Endothelial cell of umbilical vein (primary cell): Measurements from ENCODE around the gene BET1L. TPM values are rescaled to one million over a fixed set of nuclear protein-coding genes. Genes with fewer than 3 reads are reported as not detected.

Source experiments
- BruUV-seq: library from RNA; stranded (reverse); fragments of 400-500 nt; replicated peaks from 2 replicates; lab custom pipeline; 2021; lab: Mats Ljungman, UMichigan
- CTCF ChIA-PET: fragments of 300-600, 350-600 bp; sonication (Branson Sonifier 250); formaldehyde crosslinking; loops from one replicate; lab custom pipeline; 2021; ENCODE audit warnings: antibody characterized with exemption, inconsistent platforms; lab: Charles Lee
- POLR2A ChIA-PET: fragments of 300-600, 350-600 bp; sonication (Branson Sonifier 250); formaldehyde crosslinking; loops from one replicate; lab custom pipeline; 2021; ENCODE audit warnings: antibody characterized with exemption, inconsistent platforms; lab: Charles Lee
- DNase-seq: peaks from one replicate; pipeline ENCODE4 v3.0.0-alpha.2; 2011; ENCODE audit warnings: low read depth, low spot score
- FAIRE-seq: peaks from 2 replicates; lab custom pipeline; 2011; peaks lifted over from hg19 to GRCh38; lab: Jason Lieb, UNC
- H2AFZ ChIP-seq: 2 replicates; pipeline ENCODE4 v1.6.0; 2012; ENCODE audit warnings: low read depth, low read length, control low read depth, inconsistent platforms
- H3K27ac ChIP-seq: 2 replicates; pipeline ENCODE4 v1.5.1; 2011; ENCODE audit warnings: low read depth, mild to moderate bottlenecking, control low read depth, low read length, moderate library complexity; ENCODE audit not compliant: insufficient read depth
- H3K27me3 ChIP-seq, 2 experiments: 2 replicates each; pipeline versions ENCODE4 v1.6.0 to v1.6.1; 2011; ENCODE audit warnings: low read length in 2 of 2, mixed read lengths in 1 of 2; ENCODE audit not compliant: control insufficient read depth in 2 of 2, insufficient read depth in 2 of 2
- H3K36me3 ChIP-seq, 2 experiments: 2 replicates in 1 of 2; 3 replicates in 1 of 2; pipeline ENCODE4 v1.5.1; 2011; ENCODE audit warnings: low read length in 2 of 2, mild to moderate bottlenecking in 1 of 2, moderate library complexity in 1 of 2; ENCODE audit not compliant: control insufficient read depth in 2 of 2, insufficient read depth in 2 of 2; ENCODE audit errors: extremely low read depth in 1 of 2
- H3K4me1 ChIP-seq: 3 replicates; pipeline ENCODE4 v1.5.1; 2011; ENCODE audit warnings: mild to moderate bottlenecking, low read length; ENCODE audit not compliant: control insufficient read depth, insufficient read depth; ENCODE audit errors: extremely low read depth
- H3K4me2 ChIP-seq: 2 replicates; pipeline ENCODE4 v1.6.1; 2011; ENCODE audit warnings: low read length, control low read depth, mixed read lengths; ENCODE audit not compliant: insufficient read depth
- H3K4me3 ChIP-seq, 3 experiments: fragments of 200-600 bp in 1 of 3; sonication (generic), shearing (Covaris generic) in 1 of 3; replicated peaks in 1 of 3; 2 replicates each; pipeline ENCODE4 v1.5.1; 2011 to 2016; ENCODE audit warnings: control low read depth in 3 of 3, low read length in 3 of 3, mild to moderate bottlenecking in 2 of 3, inconsistent platforms in 1 of 3, low read depth in 1 of 3, moderate library complexity in 1 of 3; ENCODE audit not compliant: insufficient read depth in 1 of 3
- H3K79me2 ChIP-seq: 2 replicates; pipeline ENCODE4 v1.6.0; 2012; ENCODE audit warnings: low read length, inconsistent platforms; ENCODE audit not compliant: control insufficient read depth, insufficient read depth
- H3K9ac ChIP-seq: replicated peaks from 2 replicates; pipeline ENCODE3; 2011; ENCODE audit warnings: low read length, control low read depth; ENCODE audit not compliant: insufficient read depth; ENCODE audit errors: extremely low read depth
- H3K9me1 ChIP-seq: replicated peaks from 3 replicates; pipeline ENCODE4 v1.6.0; 2011; ENCODE audit warnings: mild to moderate bottlenecking, low read length; ENCODE audit not compliant: control insufficient read depth, insufficient read depth; ENCODE audit errors: extremely low read depth
- H3K9me3 ChIP-seq: replicated peaks from 2 replicates; pipeline ENCODE4 v1.5.1; 2012; ENCODE audit warnings: low read length, inconsistent platforms; ENCODE audit not compliant: control insufficient read depth, insufficient read depth
- H4K20me1 ChIP-seq: replicated peaks from 2 replicates; pipeline ENCODE3; 2011; ENCODE audit warnings: mild to moderate bottlenecking, low read length; ENCODE audit not compliant: control insufficient read depth, insufficient read depth; ENCODE audit errors: extremely low read depth
- EZH2 ChIP-seq: IDR thresholded peaks from 2 replicates; pipeline ENCODE4 v1.6.1; 2012; ENCODE audit warnings: borderline replicate concordance, low read depth, mild to moderate bottlenecking, moderate library complexity, low read length, inconsistent platforms; ENCODE audit not compliant: severe bottlenecking
- POLR2A ChIP-seq: IDR thresholded peaks from 2 replicates; pipeline ENCODE4 v1.6.1; 2012; ENCODE audit warnings: low read depth, mild to moderate bottlenecking, control low read depth, low read length
- POLR2AphosphoS5 ChIP-seq: IDR thresholded peaks from 2 replicates; pipeline ENCODE4 v1.6.1; 2012; ENCODE audit warnings: low read depth, mild to moderate bottlenecking, control low read depth, low read length, moderate library complexity; ENCODE audit not compliant: insufficient read depth
- dilution Hi-C: fragments of 300-500 bp; cut with MboI; formaldehyde crosslinking; loops from one replicate; pipeline ENCODE4 v1.15.0; 2019; ENCODE audit warnings: low sequenced_read_pairs; ENCODE audit not compliant: extremely low pct_ligation_motif_present
- intact Hi-C: fragments of 100-400 bp; cut with micrococcal nuclease; formaldehyde crosslinking; loops from one replicate; pipeline ENCODE4 v1.10.0; 2022
- polyA plus RNA-seq, 4 experiments: library from polyadenylated mRNA; depleted of rRNA in 3 of 4; stranded (reverse) in 3 of 4; unstranded in 1 of 4; fragments of >200 nt; gene quantifications; 2 replicates each; pipeline versions ENCODE4 v1.2.1 to v1.2.3, GENCODE V29; 2011 to 2012; ENCODE audit warnings: missing spikeins in 1 of 4
- total RNA-seq: library from RNA; stranded (reverse); gene quantifications from 2 replicates; pipeline ENCODE4 v1.2.3, GENCODE V29; 2021

BET1L gene
- total and polyA plus RNA-seq, 2 donors (not counting 3 experiments of a cell fraction or from before 2014, with no cell fraction given) = 31.0 to 80.0 TPM

- H3K4me3 ChIP-seq = no peak overlapping the region
- no peak for DNase-seq
- H3K9ac ChIP-seq = no peak overlapping the region
- H3K9me1 ChIP-seq = no peaks in the 10 kb centered on the region
- no peaks in the 10 kb centered on the region for H3K9me3 ChIP-seq
- H3K27ac ChIP-seq = no peak overlapping the region
- H4K20me1 ChIP-seq = no peaks in the 10 kb centered on the region
- dilution Hi-C loops (no loop called here), intact Hi-C loops (no loop called here)
- no peaks in the 10 kb centered on the region for H3K27me3 ChIP-seq
- CTCF ChIA-PET = interaction anchor here (0.7 to 1.9 kb wide), 4 partner anchors 8 to 303 kb away, joined by 3 to 4 read pairs (median 3); no protein-coding TSS in a partner anchor
- peaks cover 3% of the 10 kb centered on the region for H3K79me2 ChIP-seq
- H3K36me3 ChIP-seq = peaks cover 24 to 30% of the 10 kb centered on the region in 2 experiments
- POLR2A ChIA-PET = interaction anchor here (0.8 to 1.1 kb wide), 1 partner anchor 9 kb away, joined by 4 to 6 read pairs; the partner anchor contains the start of genes BET1L and RIC8A
- no peak overlapping the region for H2AFZ ChIP-seq
- no TSS peak for BruUV-seq
- FAIRE-seq = no peak
- TF ChIP-seq POLR2A (peak; percentile 18), POLR2AphosphoS5 (peak; percentile 27), EZH2 (no peak)
- H3K4me2 ChIP-seq = no peak overlapping the region
- no peaks in the 10 kb centered on the region for H3K4me1 ChIP-seq
Measured at GRCh38 chr11:216081-216974, 9.1 kb upstream of the BET1L start.

- no peaks in the 10 kb centered on the region for H4K20me1 ChIP-seq
- TF ChIP-seq POLR2AphosphoS5 (peak; percentile 20), POLR2A (no peak)
- no peak for FAIRE-seq
Measured at GRCh38 chr11:215581-216037, 8.4 kb upstream of the BET1L start.

More at GRCh38 chr11:215581-216037, 8.4 kb upstream of the BET1L start:
- Histone ChIP-seq H3K4me1 (peaks cover 1% of the 10 kb centered on the region), H3K9ac (no peak overlapping the region), H3K4me3 (no peak overlapping the region), H3K4me2 (no peak overlapping the region), H3K9me3 (no peaks in the 10 kb centered on the region), H3K9me1 (no peaks in the 10 kb centered on the region), H3K27ac (no peak overlapping the region), H2AFZ (no peak overlapping the region), H3K79me2 (peaks cover 10% of the 10 kb centered on the region), H3K27me3 (no peaks in the 10 kb centered on the region), H3K36me3 (peaks cover 25 to 37% of the 10 kb centered on the region in 2 experiments)
- BruUV-seq = no TSS peak
- dilution Hi-C loops = no loop called here
- ChIA-PET POLR2A (interaction anchor here (0.8 kb wide), 1 partner anchor 8 kb away, joined by 4 read pairs; the partner anchor contains the start of genes BET1L and RIC8A), CTCF (interaction anchor here (0.7 to 1.9 kb wide), 3 partner anchors 9 to 304 kb away, joined by 3 to 4 read pairs (median 3); no protein-coding TSS in a partner anchor)
- no peak for DNase-seq
- intact Hi-C loops = no loop called here
